Measurements from ENCODE around the gene KANK4. TPM values are rescaled to one million over a fixed set of nuclear protein-coding genes. Genes with fewer than 3 reads are reported as not detected.

The KANK4 gene
- total RNA-seq, 1 donor: under 0.01 TPM

DNA sequence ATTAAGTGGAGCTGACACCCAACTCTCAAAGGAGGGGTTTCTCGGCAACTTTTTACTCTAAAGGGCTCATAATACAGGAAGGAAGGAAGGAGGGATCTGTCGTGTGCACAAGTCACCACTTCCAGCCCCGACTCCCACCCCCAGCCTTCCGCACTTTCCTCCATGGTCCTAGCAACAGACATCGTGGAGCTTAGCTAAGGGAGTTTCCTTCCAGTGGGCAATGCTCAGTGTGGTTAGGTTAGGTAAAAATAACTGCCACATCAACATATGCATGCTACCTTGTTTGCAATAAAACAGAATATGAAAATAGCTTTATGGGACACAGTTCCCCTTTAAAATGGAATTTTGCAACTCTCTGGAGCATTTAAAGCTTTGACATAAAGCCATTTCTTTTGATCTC lies 35.2 kb downstream of the KANK4 start:
- Histone ChIP-seq H4K20me1 (ENCODE audit: insufficient read depth, low read length) (no peaks in the 10 kb centered on the region), H2AFZ (ENCODE audit: low read length) (no peak overlapping the region)

GRCh38 chr1:62282909-62283755 lies 36.1 kb downstream of the KANK4 start:
- H4K20me1 ChIP-seq (ENCODE audit: insufficient read depth, low read length): no peaks in the 10 kb centered on the region
- TF ChIP-seq, protein P1, sequence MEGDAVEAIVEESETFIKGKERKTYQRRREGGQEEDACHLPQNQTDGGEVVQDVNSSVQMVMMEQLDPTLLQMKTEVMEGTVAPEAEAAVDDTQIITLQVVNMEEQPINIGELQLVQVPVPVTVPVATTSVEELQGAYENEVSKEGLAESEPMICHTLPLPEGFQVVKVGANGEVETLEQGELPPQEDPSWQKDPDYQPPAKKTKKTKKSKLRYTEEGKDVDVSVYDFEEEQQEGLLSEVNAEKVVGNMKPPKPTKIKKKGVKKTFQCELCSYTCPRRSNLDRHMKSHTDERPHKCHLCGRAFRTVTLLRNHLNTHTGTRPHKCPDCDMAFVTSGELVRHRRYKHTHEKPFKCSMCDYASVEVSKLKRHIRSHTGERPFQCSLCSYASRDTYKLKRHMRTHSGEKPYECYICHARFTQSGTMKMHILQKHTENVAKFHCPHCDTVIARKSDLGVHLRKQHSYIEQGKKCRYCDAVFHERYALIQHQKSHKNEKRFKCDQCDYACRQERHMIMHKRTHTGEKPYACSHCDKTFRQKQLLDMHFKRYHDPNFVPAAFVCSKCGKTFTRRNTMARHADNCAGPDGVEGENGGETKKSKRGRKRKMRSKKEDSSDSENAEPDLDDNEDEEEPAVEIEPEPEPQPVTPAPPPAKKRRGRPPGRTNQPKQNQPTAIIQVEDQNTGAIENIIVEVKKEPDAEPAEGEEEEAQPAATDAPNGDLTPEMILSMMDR (IDR thresholded peaks at IDR 0.05; ENCODE audit: extremely low read depth, low read depth, low read length): no peak
- DNase-seq (ENCODE audit: insufficient read length, low spot score, missing footprints): no peak
- H3K79me2 ChIP-seq (ENCODE audit: insufficient read depth, low read length): no peaks in the 10 kb centered on the region
- H3K27me3 ChIP-seq (ENCODE audit: insufficient read depth, low read length): peaks cover 28% of the 10 kb centered on the region
- H3K9me3 ChIP-seq (ENCODE audit: low read depth, low read length): no peaks in the 10 kb centered on the region
- H2AFZ ChIP-seq (ENCODE audit: low read length): no peak overlapping the region
- H3K4me2 ChIP-seq (ENCODE audit: insufficient read depth, low read length): no peak overlapping the region
- H3K4me3 ChIP-seq (ENCODE audit: insufficient read depth, low read length): no peak overlapping the region
- H3K36me3 ChIP-seq (ENCODE audit: insufficient read depth, low read length): no peaks in the 10 kb centered on the region
- no peak overlapping the region for H3K27ac ChIP-seq (ENCODE audit: low read depth, low read length)
- no peaks in the 10 kb centered on the region for H3K4me1 ChIP-seq (ENCODE audit: insufficient read depth, low read length)

More for the DNA sequence above, 35.2 kb downstream of the KANK4 start:
- TF ChIP-seq, protein P1 (IDR thresholded peaks at IDR 0.05; ENCODE audit: extremely low read depth, low read depth, low read length): no peak
- H3K27me3 ChIP-seq (ENCODE audit: insufficient read depth, low read length): peaks cover 28% of the 10 kb centered on the region
- no peak overlapping the region for H3K27ac ChIP-seq (ENCODE audit: low read depth, low read length)
- no peaks in the 10 kb centered on the region for H3K4me1 ChIP-seq (ENCODE audit: insufficient read depth, low read length)
- no peaks in the 10 kb centered on the region for H3K36me3 ChIP-seq (ENCODE audit: insufficient read depth, low read length)
- no peak overlapping the region for H3K4me2 ChIP-seq (ENCODE audit: insufficient read depth, low read length)
- H3K79me2 ChIP-seq (ENCODE audit: insufficient read depth, low read length): no peaks in the 10 kb centered on the region
- H3K9me3 ChIP-seq (ENCODE audit: low read depth, low read length): no peaks in the 10 kb centered on the region
- no peak for DNase-seq (ENCODE audit: insufficient read length, low spot score, missing footprints)
- no peak overlapping the region for H3K4me3 ChIP-seq (ENCODE audit: insufficient read depth, low read length)

DNA sequence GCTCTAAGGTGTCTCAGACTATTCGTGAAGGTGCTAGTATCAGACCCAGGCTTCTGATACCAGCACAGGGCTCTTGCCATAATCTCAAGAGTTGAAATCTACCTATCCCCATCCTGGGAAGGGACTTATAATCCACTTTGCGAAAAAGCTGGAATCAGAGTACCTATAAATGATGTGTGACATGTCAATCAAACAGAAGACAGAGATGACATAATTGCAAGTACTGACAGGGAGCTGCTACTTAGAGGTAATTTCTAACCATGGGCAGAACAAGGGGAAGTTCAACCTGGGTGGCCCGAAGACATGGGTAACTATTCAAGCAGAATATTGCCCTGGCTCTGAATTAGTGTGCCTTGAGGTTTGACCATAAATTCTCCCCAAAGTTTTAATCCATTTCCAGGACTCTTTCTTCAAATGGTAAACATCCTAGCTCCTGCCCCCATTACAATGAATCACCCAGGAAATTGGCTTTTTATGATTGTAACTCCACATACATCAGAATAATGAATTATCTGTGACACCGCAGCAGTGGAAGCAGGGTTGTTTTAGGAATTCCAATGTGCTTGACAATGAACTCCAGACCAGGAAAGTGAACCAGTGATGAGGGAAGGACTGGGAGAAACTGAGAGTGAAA lies 37.2 kb downstream of the KANK4 start:
- Histone ChIP-seq H3K4me2 (ENCODE audit: insufficient read depth, low read length) (no peak overlapping the region), H3K4me3 (ENCODE audit: insufficient read depth, low read length) (no peak overlapping the region), H3K79me2 (ENCODE audit: insufficient read depth, low read length) (no peaks in the 10 kb centered on the region), H3K36me3 (ENCODE audit: insufficient read depth, low read length) (no peaks in the 10 kb centered on the region), H3K27ac (ENCODE audit: low read depth, low read length) (no peak overlapping the region), H3K27me3 (ENCODE audit: insufficient read depth, low read length) (peaks cover 21% of the 10 kb centered on the region), H4K20me1 (ENCODE audit: insufficient read depth, low read length) (no peaks in the 10 kb centered on the region), H3K9me3 (ENCODE audit: low read depth, low read length) (no peaks in the 10 kb centered on the region), H2AFZ (ENCODE audit: low read length) (no peak overlapping the region), H3K4me1 (ENCODE audit: insufficient read depth, low read length) (no peaks in the 10 kb centered on the region)
- DNase-seq (ENCODE audit: insufficient read length, low spot score, missing footprints): no peak
- TF ChIP-seq, protein P1 (IDR thresholded peaks at IDR 0.05; ENCODE audit: extremely low read depth, low read depth, low read length): no peak

GRCh38 chr1:62280960-62281465 lies 38.2 kb downstream of the KANK4 start:
- H3K27ac ChIP-seq (ENCODE audit: low read depth, low read length): no peak overlapping the region
- H2AFZ ChIP-seq (ENCODE audit: low read length): no peak overlapping the region
- no peaks in the 10 kb centered on the region for H3K9me3 ChIP-seq (ENCODE audit: low read depth, low read length)
- TF ChIP-seq, protein P1 (IDR thresholded peaks at IDR 0.05; ENCODE audit: extremely low read depth, low read depth, low read length): no peak
- no peaks in the 10 kb centered on the region for H3K79me2 ChIP-seq (ENCODE audit: insufficient read depth, low read length)
- no peaks in the 10 kb centered on the region for H4K20me1 ChIP-seq (ENCODE audit: insufficient read depth, low read length)
- no peaks in the 10 kb centered on the region for H3K4me1 ChIP-seq (ENCODE audit: insufficient read depth, low read length)
- H3K27me3 ChIP-seq (ENCODE audit: insufficient read depth, low read length): peaks cover 11% of the 10 kb centered on the region
- DNase-seq (ENCODE audit: insufficient read length, low spot score, missing footprints): no peak
- no peak overlapping the region for H3K4me3 ChIP-seq (ENCODE audit: insufficient read depth, low read length)
- H3K36me3 ChIP-seq (ENCODE audit: insufficient read depth, low read length): no peaks in the 10 kb centered on the region
- no peak overlapping the region for H3K4me2 ChIP-seq (ENCODE audit: insufficient read depth, low read length)
